HG02610 (cell line): Measurements from ENCODE around the gene GPD1.

Experiments used
- ATAC-seq: cut with Tn5 transposase; IDR thresholded peaks from one replicate; pipeline ENCODE4 v1.9.1; 2021; ENCODE audit warnings: mild to moderate bottlenecking, moderate library complexity; ENCODE audit not compliant: unreplicated experiment

GPD1 gene

DNA sequence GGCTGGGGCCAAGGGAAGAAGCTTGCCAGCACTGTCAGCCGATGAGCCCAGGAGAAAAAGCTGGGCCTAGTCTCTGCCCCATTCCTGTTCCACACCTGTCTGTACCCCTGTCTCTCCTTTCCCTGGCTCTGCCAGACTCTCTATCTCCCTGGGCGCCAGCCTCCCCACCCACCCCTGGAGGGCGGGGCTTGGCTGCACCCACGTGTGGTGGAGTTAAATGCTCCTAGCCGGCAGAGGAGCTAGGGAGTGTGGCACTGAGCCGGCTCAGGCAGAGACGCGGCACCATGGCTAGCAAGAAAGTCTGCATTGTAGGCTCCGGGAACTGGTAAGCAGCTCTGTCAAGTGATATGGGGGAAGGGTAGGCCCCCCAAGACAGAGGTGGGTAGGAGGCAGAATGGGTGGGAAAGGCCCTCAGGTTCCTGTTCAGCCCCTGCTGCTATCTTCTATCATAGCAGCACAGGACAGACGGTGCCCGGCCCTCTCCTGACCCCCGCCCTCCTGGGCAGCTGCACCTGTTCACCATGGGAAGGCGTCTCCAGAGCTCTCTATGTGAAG is at the start of gene GPD1:
Gene GPD1, plus strand, starts transcription at position 242 of the 555 bp plus-strand sequence. Its CDS starts 43 bp downstream, at position 285.
- ATAC-seq = no peak

DNA sequence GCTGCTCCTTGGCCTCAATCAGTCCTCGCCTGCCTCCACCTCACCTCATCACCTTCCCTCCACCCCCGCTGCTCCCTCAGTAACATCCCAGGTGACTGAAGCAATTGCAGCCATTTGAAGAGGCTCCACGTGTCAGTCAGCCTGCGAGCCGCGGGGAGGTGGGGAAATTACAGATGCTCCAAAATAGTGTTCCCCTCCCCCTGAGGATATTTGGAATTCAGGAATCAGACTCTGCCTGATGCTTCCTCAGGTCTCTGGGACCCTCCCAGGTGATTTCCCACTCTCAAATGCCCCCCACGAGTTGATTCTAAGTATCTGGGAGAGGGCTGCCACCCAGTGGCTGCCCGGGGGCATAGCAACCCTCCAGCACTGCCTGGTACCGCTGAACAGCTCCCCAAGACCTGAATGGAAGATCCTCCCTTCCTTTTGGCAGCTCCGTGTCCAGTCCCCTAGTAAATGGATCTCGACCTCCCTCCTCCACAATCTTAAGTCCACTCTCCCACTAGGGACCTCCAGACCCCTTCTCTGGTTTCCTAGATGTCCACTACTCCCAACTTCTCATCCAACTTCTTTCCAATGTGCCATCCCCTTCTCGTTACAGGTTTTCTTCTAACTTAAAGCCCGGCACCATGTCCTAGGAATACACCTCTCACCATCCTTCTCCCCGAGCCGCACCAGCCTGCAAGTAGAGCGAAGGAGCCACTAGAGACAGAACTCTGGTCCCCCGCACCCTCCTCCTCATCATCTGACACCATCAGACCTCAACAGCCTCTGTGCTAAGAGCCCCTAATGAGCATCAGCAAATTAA is 47.8 kb upstream of the GPD1 start:
- peak; percentile 41 for ATAC-seq

DNA sequence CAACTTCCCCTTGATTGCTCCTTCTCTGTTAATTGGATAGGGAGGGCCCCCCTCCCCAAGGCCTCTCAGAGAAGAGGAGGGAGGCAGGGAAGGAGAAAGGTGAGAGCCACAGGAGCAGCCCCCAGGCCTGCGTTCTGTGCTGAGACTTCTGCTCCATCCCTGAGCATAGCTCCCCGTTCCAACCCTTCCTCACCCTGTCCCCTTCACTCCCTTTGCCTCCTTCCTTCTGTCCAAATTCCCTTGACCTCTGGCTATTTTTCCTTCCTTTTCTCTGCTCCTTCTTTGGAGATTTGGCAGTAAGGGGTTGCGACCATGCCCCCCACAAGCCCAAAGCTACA is 47.2 kb upstream of the GPD1 start:
- ATAC-seq = no peak

DNA sequence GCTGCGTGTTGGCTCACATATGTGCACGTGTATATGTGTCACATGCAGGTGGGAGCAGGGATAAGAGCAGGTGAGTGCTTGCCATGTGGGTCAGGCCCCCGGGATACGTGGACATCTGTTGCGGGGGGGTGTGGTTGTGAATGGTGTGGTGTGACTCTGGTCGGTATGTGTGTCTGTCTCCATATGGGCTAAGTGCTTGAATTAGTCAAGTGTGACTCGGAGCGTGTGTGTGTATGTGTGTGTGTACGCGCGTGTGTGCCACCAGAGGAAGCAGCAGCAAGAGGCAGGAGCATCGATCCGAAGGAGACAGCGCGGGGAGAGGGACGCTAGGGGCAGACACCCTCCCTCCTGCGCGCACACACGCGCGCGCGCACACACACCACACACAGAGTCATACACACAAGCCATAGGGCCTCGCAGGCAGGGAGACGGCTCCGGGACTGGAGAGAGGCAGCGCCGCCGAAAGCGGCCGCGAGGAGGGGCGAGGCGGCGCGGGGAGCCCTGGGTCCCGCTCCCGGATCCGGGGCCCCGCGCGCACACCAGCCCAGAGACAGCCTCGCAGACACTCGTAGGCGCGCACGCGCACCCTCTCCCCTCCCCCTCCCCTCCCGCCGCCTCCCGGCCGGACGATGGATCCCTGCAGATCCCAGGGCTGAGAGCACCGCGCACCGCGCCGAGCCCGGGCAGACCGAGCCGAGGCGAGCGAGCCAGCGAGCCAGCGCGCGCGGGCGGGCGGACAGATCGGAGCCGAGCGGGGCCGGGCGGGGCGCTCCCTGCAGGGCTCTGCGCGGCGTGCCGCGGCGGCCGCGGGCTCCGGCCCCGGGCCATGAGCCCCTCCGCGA is 46.6 kb upstream of the GPD1 start, which contains the start of gene ASIC1:
Gene ASIC1, plus strand, starts transcription at position 597 of the 842 bp plus-strand sequence. CDS start 1,171 bp downstream, outside the sequence.
- no peak for ATAC-seq

DNA sequence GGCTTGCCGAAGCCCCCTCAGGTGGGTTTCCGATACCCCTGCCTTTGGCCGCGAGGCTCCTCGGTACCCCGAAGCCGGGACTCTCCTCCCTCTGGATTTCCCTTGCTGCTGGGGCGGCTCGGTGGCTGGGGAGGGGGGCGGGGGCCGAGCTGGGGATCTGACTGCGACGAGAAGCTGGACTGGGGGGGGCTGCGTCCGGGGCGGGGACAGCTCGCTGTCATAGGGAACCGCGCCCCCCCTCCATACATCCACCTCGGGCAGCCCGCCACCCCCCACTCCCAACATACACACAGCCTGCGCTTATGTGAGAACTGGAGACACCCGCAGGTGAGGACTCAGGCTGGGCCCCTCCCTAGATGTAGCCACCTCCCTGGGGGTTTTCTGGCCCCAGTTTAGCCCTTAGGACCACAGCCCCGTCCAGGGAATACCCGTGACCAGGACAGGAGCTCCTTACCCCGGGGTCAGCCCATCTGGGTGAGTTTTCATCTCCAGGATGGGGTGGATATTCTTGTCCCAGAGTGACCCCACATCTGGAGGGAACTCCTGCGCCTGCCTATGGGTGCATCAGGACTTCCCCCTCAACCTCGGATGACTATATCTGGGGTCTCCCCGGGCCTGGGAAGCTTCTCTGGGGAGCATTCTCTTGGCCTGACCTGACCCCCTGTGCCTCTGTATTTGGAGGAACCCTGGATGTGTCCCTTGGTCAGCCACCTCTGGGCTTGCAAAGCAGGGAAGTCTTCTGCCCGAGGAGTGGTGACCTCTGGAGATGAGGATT is 45.7 kb upstream of the GPD1 start:
- ATAC-seq = no peak

DNA sequence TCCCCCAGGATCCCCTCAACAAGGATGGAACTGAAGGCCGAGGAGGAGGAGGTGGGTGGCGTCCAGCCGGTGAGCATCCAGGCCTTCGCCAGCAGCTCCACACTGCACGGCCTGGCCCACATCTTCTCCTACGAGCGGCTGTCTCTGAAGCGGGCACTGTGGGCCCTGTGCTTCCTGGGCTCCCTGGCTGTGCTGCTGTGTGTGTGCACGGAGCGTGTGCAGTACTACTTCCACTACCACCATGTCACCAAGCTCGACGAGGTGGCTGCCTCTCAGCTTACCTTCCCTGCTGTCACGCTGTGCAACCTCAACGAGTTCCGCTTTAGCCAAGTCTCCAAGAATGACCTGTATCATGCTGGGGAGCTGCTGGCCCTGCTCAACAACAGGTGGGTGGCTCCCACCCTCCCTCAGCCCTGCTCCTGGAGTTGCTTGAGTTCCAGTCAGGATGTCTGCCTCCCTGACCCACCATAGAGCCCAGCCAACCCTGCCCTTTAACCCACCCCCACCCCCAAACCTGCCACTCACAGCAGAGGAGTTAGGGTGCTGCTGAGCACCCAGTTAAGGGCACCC is 45.0 kb upstream of the GPD1 start:
- no peak for ATAC-seq

DNA sequence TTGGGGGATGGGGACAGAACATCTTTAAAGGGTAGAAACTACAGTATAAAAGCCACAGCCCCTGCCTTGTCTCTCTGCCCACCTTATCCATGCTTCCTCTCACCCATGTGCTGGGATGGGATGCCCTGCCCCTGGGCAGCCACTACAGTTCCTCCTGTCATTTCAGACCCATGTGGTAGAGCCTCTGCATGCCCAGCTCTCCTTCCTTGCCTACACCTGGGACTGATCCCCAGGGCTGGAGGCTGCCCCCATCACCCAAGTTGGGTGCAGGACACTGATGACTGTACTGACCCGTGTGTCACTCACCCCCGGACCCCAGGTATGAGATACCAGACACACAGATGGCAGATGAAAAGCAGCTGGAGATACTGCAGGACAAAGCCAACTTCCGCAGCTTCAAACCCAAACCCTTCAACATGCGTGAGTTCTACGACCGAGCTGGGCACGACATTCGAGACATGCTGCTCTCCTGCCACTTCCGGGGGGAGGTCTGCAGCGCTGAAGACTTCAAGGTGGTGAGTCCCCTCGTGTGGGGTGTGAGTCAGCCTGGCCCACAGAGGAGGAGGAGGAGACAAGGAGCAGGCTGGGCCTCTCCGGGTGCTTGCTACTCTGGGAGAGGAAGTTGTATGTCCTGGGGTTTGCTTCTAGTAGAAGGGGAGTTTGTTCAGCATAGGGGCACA is 44.2 kb upstream of the GPD1 start:
- ATAC-seq = no peak

DNA sequence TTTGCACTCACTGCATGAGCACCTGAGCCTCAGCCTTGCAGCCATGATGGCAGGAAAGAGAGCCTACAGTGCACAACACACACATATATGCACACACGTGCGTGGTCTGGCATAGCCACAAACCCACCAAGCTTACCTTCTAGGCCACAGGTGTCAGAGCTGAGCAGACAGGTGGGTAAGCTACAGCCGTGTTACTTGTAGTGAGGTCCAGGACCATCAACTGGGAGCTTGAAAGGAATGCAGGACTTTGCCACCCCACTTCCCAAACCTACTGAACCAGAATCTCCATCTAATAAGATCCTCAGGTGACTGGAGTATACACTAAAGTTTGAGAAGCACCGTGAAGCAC is 43.7 kb upstream of the GPD1 start:
- no peak for ATAC-seq

DNA sequence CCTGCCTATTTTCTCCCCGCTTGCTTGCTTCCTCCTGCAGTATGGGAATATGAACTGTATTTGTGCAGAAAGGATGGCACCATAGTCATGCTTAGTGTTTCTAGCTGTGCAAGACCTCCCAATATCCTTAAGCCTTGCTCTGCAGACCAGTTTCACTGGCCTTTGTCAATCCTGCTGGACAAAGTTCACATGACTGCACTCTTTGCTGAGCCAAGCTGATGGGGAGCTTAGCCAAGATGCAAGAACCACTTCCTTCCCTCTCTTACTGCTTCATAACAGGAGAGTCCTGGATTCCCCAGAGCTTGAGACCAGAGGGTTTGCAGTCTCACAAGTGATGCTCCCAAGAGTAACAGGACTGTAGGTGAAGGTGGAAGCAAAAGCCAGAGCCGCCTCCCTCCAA is 42.6 kb upstream of the GPD1 start:
- no peak for ATAC-seq

DNA sequence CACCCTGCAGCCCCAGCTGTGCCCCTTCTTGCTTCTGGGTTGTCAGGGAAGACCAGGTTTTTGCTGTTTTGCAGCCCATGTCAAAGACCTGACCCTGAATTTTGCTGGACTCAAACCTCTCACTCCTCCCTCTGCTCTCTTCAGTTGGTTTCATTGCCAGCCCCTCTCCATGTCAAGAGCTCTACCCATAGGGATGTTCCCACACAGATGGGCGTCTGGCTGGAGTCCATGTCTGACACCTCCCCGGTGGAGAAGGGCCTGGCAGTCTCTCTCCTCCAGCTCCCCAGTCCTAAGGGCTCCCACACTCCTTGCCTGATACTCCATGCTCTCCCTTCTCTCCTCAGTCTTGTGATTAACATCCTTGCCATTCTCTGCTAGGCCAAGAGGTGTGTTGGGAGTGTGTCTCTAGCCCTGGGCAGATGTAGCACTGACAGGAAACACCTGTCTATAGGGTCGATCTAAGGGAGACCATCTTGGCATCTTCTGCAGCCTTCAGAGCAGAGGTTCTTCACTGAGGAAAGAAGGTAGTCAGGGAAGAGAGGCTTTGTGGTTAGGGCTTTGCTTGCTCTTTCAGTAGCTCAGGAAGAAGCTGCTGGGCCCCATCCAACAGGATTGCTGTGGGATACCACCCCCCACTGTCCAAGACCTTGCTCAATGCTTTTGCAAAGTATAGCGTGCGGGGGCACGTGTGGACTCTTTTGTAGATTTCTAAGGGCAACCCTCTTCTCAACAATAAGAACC is 41.7 kb upstream of the GPD1 start:
- no peak for ATAC-seq

DNA sequence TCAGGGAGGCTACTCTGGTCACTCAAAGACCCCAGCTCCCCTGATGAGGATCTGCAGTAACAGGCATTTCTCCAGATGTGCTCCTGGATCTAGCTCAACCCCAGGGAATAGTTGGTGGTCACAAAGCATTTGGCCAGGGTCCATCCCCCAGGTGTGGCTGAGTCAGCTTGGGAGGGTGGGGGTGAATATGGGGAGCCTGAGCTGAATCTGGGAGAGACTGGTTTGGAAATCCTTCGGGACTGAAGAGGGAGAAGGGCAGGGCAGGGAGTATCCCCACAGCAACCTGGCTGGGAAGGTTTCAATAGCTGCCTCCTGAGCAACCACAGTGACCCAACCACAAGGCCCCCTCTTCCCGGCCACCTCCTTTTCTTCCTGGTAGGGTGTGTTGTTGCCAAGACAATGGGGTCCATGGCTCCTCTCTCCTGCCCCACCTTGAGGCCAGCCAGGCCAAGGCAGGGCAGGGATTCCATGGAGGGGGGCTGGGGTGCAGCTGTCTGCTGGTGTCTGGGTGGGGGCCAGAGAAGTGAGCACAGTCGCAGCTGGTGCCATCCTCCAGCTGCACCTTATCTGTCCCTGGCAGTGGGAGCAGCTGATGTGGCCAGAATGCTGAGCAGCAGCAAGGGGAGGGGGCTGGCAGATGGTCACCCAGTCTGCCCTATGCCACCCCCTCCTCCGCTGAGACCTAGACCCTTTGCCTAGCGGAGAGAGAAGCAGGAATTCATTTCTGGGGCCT is 40.9 kb upstream of the GPD1 start:
- no peak for ATAC-seq

DNA sequence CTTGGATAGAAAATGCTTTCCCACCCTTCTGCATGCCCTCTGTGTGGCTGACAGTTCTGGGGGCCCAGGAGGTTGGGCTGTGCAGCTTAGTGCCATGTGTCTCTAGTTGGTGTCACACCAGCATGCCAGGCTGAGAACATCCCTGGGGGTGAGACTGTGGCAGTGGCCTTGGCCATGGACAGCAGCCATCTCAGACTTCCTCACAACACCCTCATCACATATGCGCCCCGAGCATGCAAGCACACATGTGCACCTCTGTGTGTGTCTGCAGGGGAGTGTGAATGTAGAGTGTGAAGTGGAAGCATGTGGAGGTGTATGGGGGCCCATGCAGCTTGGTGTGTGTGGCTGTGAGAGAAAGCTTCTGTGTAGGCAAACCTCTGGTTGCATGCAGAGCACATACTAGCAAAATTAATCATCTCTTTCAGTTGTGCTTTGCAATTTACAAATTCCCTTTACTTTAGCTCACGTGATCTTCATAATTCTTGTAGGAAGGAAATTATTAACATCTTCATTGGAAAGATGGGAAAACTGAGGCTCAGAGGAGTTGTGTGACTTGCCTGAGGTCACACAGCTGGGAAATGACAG is 38.0 kb upstream of the GPD1 start:
- no peak for ATAC-seq

DNA sequence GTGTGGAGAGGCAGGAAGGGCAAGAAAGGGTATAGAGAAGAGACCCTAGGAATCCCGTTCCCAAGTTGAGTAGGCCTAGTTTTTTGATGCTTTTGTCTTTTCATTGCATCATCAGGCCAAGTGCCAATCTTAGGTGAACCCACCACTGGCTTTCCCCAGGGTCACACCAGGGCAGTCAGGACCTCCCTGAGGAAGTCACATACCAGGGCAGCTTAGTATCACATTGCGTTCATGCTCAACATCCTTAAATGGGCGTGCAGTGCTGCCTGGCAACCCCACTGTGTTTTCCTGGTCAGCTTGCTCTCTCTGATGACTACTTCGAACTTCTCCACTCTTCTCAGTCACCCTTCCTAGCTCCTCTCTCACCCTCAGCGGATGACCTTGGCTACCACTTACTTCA is 37.4 kb upstream of the GPD1 start:
- no peak for ATAC-seq

DNA sequence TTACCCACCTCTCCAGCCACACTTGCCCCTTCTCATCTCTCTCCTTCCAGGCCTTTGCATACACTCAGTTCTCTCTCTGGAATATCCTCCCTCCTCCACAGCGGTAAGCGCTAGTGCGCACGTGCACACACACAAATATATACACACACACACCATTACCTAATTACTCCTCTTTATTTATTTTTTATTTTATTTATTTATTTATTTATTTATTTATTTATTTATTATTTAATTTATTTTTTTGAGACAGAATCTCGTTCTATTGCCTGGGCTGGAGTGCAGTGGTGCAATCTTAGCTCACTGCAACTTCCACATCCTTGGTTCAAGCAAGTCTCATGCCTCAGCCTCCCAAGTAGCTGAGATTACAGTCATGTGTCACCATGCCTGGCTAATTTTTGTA is 34.7 kb upstream of the GPD1 start:
- ATAC-seq = no peak

DNA sequence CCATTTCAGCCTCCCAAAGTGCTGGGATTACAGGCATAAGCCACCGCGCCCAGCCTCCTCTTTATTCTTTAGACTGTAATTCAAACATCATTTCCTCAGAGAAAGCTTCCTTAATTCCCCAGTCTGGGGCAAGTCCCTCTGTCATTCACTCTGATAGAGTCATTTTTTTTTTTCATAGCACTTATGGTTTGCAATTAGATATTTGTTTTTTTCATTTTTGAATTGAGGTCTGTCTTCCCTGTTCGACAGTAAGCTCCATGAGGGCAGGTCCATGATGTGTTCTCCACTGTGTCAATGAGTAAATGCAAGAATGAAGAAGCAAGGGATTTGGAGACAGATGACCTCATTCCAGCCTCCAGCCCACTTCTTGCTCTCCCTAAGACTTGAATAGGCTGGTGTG is 34.3 kb upstream of the GPD1 start:
- no peak for ATAC-seq

DNA sequence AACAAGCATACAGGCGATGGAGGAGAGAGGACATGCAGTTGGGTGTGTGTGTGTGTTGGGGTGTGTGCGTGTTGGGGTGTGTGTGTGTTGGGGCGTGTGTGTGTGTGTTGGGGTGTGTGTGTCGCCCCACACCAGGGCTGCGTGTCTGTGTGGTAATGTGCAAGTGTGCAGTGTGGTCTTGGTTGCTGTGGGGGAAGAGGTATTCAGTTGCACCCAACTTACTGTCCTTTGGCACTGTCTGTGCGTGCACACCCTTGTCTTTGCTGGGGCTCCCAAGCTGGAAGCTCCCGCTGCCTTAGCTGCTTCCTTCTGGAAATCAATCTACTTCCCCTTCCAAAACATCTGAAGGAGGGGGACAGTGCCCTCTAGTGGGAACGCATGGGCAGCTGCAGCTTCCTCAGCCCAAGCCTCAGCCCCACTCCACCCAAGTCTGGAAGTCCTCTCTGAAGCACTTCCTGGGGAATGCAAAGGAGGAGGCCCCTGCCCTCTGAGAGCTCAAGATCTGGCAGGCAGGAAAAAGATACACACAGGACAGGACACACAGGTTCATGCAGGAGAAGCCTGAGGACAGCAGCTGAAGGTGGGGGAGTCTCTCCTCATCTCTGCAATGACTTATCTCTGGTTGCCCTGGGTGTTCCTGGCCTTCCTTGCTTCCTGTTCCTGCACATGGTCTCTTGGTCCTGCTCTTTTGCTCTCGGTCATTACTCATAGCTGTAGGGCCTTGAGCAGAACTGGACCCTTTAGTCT is 33.3 kb upstream of the GPD1 start:
- no peak for ATAC-seq

DNA sequence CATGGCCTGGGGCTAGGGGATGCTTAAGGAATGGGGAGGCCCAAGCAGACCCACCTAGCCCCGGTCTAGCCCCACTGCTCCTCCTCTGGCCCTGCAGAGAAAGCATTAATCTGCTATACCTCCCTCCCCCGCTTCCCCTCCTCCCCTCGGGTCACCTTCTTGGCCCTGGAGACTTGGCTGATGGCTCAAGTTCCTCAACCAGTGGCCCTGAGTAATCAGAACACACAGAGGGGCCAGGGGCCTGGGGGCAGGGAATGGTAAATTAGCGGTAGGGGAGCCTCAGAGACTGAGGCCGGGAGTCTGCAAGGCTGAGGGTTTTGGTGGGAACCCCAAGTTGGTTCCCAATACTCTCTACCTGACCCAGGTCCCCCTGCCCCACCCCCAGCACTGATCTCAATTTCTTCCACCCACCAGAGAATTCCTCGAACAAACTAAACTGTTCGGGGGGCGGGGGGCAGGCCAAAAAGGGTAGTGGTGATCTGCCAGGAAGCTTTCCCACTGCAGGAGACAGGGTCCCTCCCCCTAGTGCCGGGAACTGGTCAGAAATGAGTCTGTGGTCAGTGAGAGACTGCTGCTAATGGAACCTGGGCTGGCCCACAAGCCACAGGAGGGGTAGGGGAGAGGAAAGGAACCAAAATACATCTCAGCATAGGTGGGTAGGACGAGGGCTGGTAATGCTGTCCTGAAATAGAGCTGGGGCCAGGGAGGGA is 31.5 kb upstream of the GPD1 start:
- ATAC-seq = no peak
